GM12801 (cell line): Measurements from ENCODE around the gene ANKRD28.

Source experiments
- CTCF ChIP-seq: IDR thresholded peaks from one replicate; pipeline ENCODE4 v1.5.1; 2011; ENCODE audit warnings: control low read depth; ENCODE audit not compliant: insufficient read length; ENCODE audit errors: extremely low read depth

ANKRD28 gene

GRCh38 chr3:15757824-15758223 is 40.0 kb downstream of the ANKRD28 start:
- no peak for TF ChIP-seq CTCF

GRCh38 chr3:15756505-15756904 is 41.3 kb downstream of the ANKRD28 start:
- no peak for TF ChIP-seq CTCF

- TF ChIP-seq CTCF = no peak
These were observed 42.0 kb downstream of the ANKRD28 start for GRCh38 chr3:15755780-15756179.

- no peak for TF ChIP-seq CTCF
These were observed 42.6 kb downstream of the ANKRD28 start for GRCh38 chr3:15755181-15755580.

- TF ChIP-seq CTCF = no peak
These were observed 43.7 kb downstream of the ANKRD28 start for GRCh38 chr3:15754047-15754446.

- TF ChIP-seq CTCF = no peak
These were observed 44.6 kb downstream of the ANKRD28 start for GRCh38 chr3:15753056-15753710.

- no peak for TF ChIP-seq CTCF
These were observed 46.9 kb downstream of the ANKRD28 start for GRCh38 chr3:15750879-15751278.
